ENCODE results near the gene MAGEA8. TPM values are rescaled to one million over a fixed set of nuclear protein-coding genes. Genes with fewer than 3 reads are reported as not detected.

MAGEA8 gene
- total and polyA plus RNA-seq, 2 donors (not counting 1 experiment from before 2014, with no cell fraction given): not detected

- no peak for ATAC-seq (ENCODE audit: low read depth)
These were observed 43.8 kb upstream of the MAGEA8 start for GRCh38 chrX:149837167-149837566.

DNA sequence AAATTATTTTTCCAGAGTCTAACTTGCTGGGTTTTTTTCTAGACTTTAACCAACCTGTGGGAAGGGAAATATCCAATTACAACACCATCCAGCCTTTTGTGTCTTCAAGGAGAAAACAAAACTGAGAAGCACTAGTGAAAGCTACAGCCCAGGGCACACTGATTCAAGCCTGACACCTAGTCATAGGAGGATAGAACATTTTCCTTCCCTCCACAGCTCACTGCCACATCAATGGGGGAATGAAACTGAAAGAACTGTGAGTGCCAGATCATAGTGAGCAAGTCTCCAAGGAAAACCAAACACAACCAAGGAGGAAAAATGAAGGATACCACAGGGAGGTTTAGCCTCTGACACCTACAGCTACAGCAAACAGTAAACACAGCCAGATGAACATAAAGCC is 43.3 kb upstream of the MAGEA8 start:
- Mint-ChIP-seq H3K27me3 (peaks cover 7% of the 10 kb centered on the region), H3K4me3 (no peak overlapping the region), H3K4me1 (no peaks in the 10 kb centered on the region), H3K9me3 (ENCODE audit: insufficient read depth) (no peaks in the 10 kb centered on the region), H3K27ac (no peak overlapping the region)
- CTCF ChIA-PET: no interaction called here
- no peaks in the 10 kb centered on the region for H3K36me3 ChIP-seq (replicated peaks in 1 of 2; ENCODE audit: control extremely low read depth in 1 of 2, control insufficient read depth in 1 of 2, extremely low read depth in 1 of 2, insufficient read depth in 2 of 2, low read length in 1 of 2)
- H2AFZ ChIP-seq (ENCODE audit: insufficient read depth, low read depth, low read length, poor library complexity, severe bottlenecking): no peak overlapping the region
- no peak overlapping the region for H3K27ac ChIP-seq (ENCODE audit: low read length in 2 of 2)
- H3K9ac ChIP-seq (ENCODE audit: low read length): no peak overlapping the region
- TF ChIP-seq CTCF (IDR thresholded peaks at IDR 0.05) (no peak), EZH2 (IDR thresholded peaks at IDR 0.05; ENCODE audit: borderline replicate concordance, insufficient read depth, low read depth, low read length, poor library complexity, severe bottlenecking) (no peak)
- H3K79me2 ChIP-seq (ENCODE audit: control insufficient read depth, insufficient read depth, low read length): no peaks in the 10 kb centered on the region
- no peaks in the 10 kb centered on the region for H3K4me1 ChIP-seq (ENCODE audit: control insufficient read depth in 2 of 2, insufficient read depth in 2 of 2, low read length in 2 of 2)
- no peak overlapping the region for H3K4me2 ChIP-seq (replicated peaks; ENCODE audit: low read depth, low read length, poor library complexity, severe bottlenecking)
- DNase-seq (no peak), ATAC-seq (ENCODE audit: low read depth) (no peak)
- no peaks in the 10 kb centered on the region for H4K20me1 ChIP-seq (ENCODE audit: control insufficient read depth, insufficient read depth, low read length, poor library complexity, severe bottlenecking)
- no peaks in the 10 kb centered on the region for H3K27me3 ChIP-seq (replicated peaks in 1 of 4; ENCODE audit: control extremely low read depth in 1 of 4, control insufficient read depth in 3 of 4, insufficient read depth in 4 of 4, low read length in 3 of 4)
- intact Hi-C loops (cut with micrococcal nuclease): no loop called here
- H3K9me3 ChIP-seq (ENCODE audit: control extremely low read depth in 1 of 3, control insufficient read depth in 2 of 3, insufficient read depth in 1 of 3, low read length in 2 of 3): no peaks in the 10 kb centered on the region
- no peak overlapping the region for H3K4me3 ChIP-seq (ENCODE audit: control extremely low read depth in 1 of 5, extremely low read depth in 1 of 5, insufficient read depth in 1 of 5, low read depth in 2 of 5, low read length in 4 of 5)
- POLR2A ChIA-PET: no interaction called here

More at GRCh38 chrX:149837167-149837566, 43.8 kb upstream of the MAGEA8 start:
- no peaks in the 10 kb centered on the region for H3K79me2 ChIP-seq (ENCODE audit: control insufficient read depth, insufficient read depth, low read length)
- no peaks in the 10 kb centered on the region for H3K36me3 ChIP-seq (replicated peaks in 1 of 2; ENCODE audit: control extremely low read depth in 1 of 2, control insufficient read depth in 1 of 2, extremely low read depth in 1 of 2, insufficient read depth in 2 of 2, low read length in 1 of 2)
- no peak for DNase-seq
- Mint-ChIP-seq H3K9me3 (ENCODE audit: insufficient read depth) (no peaks in the 10 kb centered on the region), H3K27me3 (peaks cover 7% of the 10 kb centered on the region), H3K4me3 (no peak overlapping the region), H3K27ac (no peak overlapping the region), H3K4me1 (no peaks in the 10 kb centered on the region)
- H2AFZ ChIP-seq (ENCODE audit: insufficient read depth, low read depth, low read length, poor library complexity, severe bottlenecking): no peak overlapping the region
- H3K4me3 ChIP-seq (ENCODE audit: control extremely low read depth in 1 of 5, extremely low read depth in 1 of 5, insufficient read depth in 1 of 5, low read depth in 2 of 5, low read length in 4 of 5): no peak overlapping the region
- ChIA-PET CTCF (no interaction called here), POLR2A (no interaction called here)
- no peak overlapping the region for H3K9ac ChIP-seq (ENCODE audit: low read length)
- H3K9me3 ChIP-seq (ENCODE audit: control extremely low read depth in 1 of 3, control insufficient read depth in 2 of 3, insufficient read depth in 1 of 3, low read length in 2 of 3): no peaks in the 10 kb centered on the region
- no peak overlapping the region for H3K4me2 ChIP-seq (replicated peaks; ENCODE audit: low read depth, low read length, poor library complexity, severe bottlenecking)
- H4K20me1 ChIP-seq (ENCODE audit: control insufficient read depth, insufficient read depth, low read length, poor library complexity, severe bottlenecking): no peaks in the 10 kb centered on the region
- TF ChIP-seq EZH2 (IDR thresholded peaks at IDR 0.05; ENCODE audit: borderline replicate concordance, insufficient read depth, low read depth, low read length, poor library complexity, severe bottlenecking) (no peak), CTCF (IDR thresholded peaks at IDR 0.05) (no peak)
- H3K27me3 ChIP-seq (replicated peaks in 1 of 4; ENCODE audit: control extremely low read depth in 1 of 4, control insufficient read depth in 3 of 4, insufficient read depth in 4 of 4, low read length in 3 of 4): no peaks in the 10 kb centered on the region
- no peak overlapping the region for H3K27ac ChIP-seq (ENCODE audit: low read length in 2 of 2)
- no peaks in the 10 kb centered on the region for H3K4me1 ChIP-seq (ENCODE audit: control insufficient read depth in 2 of 2, insufficient read depth in 2 of 2, low read length in 2 of 2)
- intact Hi-C loops (cut with micrococcal nuclease): no loop called here
